GM23338 (cell line): Measurements from ENCODE around the gene RRBP1. TPM values are rescaled to one million over a fixed set of nuclear protein-coding genes. Genes with fewer than 3 reads are reported as not detected.

Experiments used
- ATAC-seq: fragments of 200-7000 bp; cut with Tn5 transposase; 3 replicates; pipeline ENCODE4 v1.9.1; 2020
- DNase-seq: peaks from one replicate; pipeline ENCODE4 v3.0.0-alpha.2; 2015; ENCODE audit warnings: low spot score
- H2AFZ ChIP-seq: fragments of 200-600 bp; sonication (generic); 2 replicates; pipeline ENCODE4 v1.8.0; 2016; ENCODE audit warnings: antibody characterized with exemption, mild to moderate bottlenecking, moderate library complexity
- H3F3A ChIP-seq: fragments of 200-600 bp; sonication (generic); replicated peaks from 2 replicates; pipeline ENCODE4 v1.8.0; 2017; ENCODE audit warnings: antibody characterized with exemption, mixed run types, low read depth
- H3K27ac ChIP-seq: fragments of 200-600 bp; sonication (generic); 2 replicates; pipeline ENCODE4 v1.6.1; 2016; ENCODE audit warnings: low read depth
- H3K27me3 ChIP-seq: fragments of 200-600 bp; sonication (generic); 2 replicates; pipeline ENCODE4 v1.8.0; 2016; ENCODE audit warnings: mild to moderate bottlenecking, mixed run types, moderate library complexity; ENCODE audit not compliant: insufficient read depth
- H3K36me3 ChIP-seq: fragments of 200-600 bp; sonication (generic); 2 replicates; pipeline ENCODE4 v1.8.0; 2016; ENCODE audit warnings: mild to moderate bottlenecking; ENCODE audit not compliant: insufficient read depth
- H3K4me1 ChIP-seq: fragments of 200-600 bp; sonication (generic); 2 replicates; pipeline ENCODE4 v1.8.0; 2016; ENCODE audit warnings: mild to moderate bottlenecking, moderate library complexity; ENCODE audit not compliant: insufficient read depth
- H3K4me2 ChIP-seq: fragments of 200-600 bp; sonication (generic); 2 replicates; pipeline ENCODE4 v1.7.1; 2017; ENCODE audit warnings: mixed run types
- H3K4me3 ChIP-seq: fragments of 200-600 bp; sonication (generic); 2 replicates; pipeline ENCODE4 v1.6.1; 2016; ENCODE audit warnings: mixed run types
- H3K79me2 ChIP-seq: fragments of 200-600 bp; sonication (generic); replicated peaks from 2 replicates; pipeline ENCODE4 v1.8.0; 2017; ENCODE audit warnings: mild to moderate bottlenecking; ENCODE audit not compliant: insufficient read depth
- H3K9me2 ChIP-seq: fragments of 200-600 bp; sonication (generic); 2 replicates; pipeline ENCODE4 v1.8.0; 2017; ENCODE audit not compliant: insufficient read depth
- H4K20me1 ChIP-seq: fragments of 200-600 bp; sonication (generic); replicated peaks from 2 replicates; pipeline ENCODE4 v1.8.0; 2017; ENCODE audit warnings: mild to moderate bottlenecking; ENCODE audit not compliant: insufficient read depth
- H3K27ac Mint-ChIP-seq: 2 replicates; pipeline ENCODE4 v1.8.0; 2020; ENCODE audit warnings: inconsistent platforms, mild to moderate bottlenecking, moderate library complexity, mixed read lengths
- H3K27me3 Mint-ChIP-seq: 3 replicates; pipeline ENCODE4 v1.8.0; 2022; ENCODE audit warnings: low read depth, mild to moderate bottlenecking, moderate library complexity, mixed read lengths, inconsistent platforms; ENCODE audit not compliant: insufficient read depth, poor library complexity
- H3K36me3 Mint-ChIP-seq: 3 replicates; pipeline ENCODE4 v1.8.0; 2021; ENCODE audit warnings: low read depth, mild to moderate bottlenecking, inconsistent platforms, moderate library complexity, mixed read lengths
- H3K4me1 Mint-ChIP-seq: 3 replicates; pipeline ENCODE4 v1.8.0; 2020; ENCODE audit warnings: mild to moderate bottlenecking, inconsistent platforms, mixed read lengths
- H3K4me3 Mint-ChIP-seq: 3 replicates; pipeline ENCODE4 v1.8.0; 2021; ENCODE audit warnings: moderate library complexity, mild to moderate bottlenecking, inconsistent platforms, mixed read lengths
- H3K9me3 Mint-ChIP-seq: 3 replicates; pipeline ENCODE4 v1.8.0; 2020; ENCODE audit warnings: moderate library complexity, mild to moderate bottlenecking, inconsistent platforms, mixed read lengths
- CREB1 ChIP-seq: fragments of 250-450 bp; sonication (Bioruptor Pico); IDR thresholded peaks from 2 replicates; pipeline ENCODE4 v1.5.0; 2020; ENCODE audit warnings: low read depth, mild to moderate bottlenecking, moderate library complexity
- CTCF ChIP-seq, 2 experiments: fragments of 200-600 bp in 1 of 2; sonication (generic) in 1 of 2; conservative IDR thresholded peaks; 2 replicates each; pipeline versions ENCODE4 v1.5.1 to v1.6.1; 2016 to 2017; ENCODE audit warnings: antibody characterized with exemption in 2 of 2, low read depth in 2 of 2, mild to moderate bottlenecking in 2 of 2, moderate library complexity in 1 of 2
- ETS1 ChIP-seq: IDR thresholded peaks from 2 replicates; pipeline ENCODE4 v1.6.1; 2016; ENCODE audit warnings: antibody characterized with exemption
- EZH2 ChIP-seq: fragments of 200-600 bp; sonication (generic); IDR thresholded peaks from one replicate; pipeline ENCODE4 v1.8.0; 2017; ENCODE audit warnings: antibody characterized with exemption, mild to moderate bottlenecking, low read depth; ENCODE audit not compliant: unreplicated experiment
- JUNB ChIP-seq: IDR thresholded peaks from one replicate; pipeline ENCODE4 v1.6.1; 2016; ENCODE audit warnings: antibody characterized with exemption; ENCODE audit not compliant: unreplicated experiment
- POLR2AphosphoS5 ChIP-seq: IDR thresholded peaks from 2 replicates; pipeline ENCODE4 v1.6.1; 2016; ENCODE audit warnings: antibody characterized with exemption, low read depth
- REST ChIP-seq: IDR thresholded peaks from one replicate; pipeline ENCODE4 v1.6.1; 2018; ENCODE audit warnings: antibody characterized with exemption; ENCODE audit not compliant: unreplicated experiment
- STAT1 ChIP-seq: IDR thresholded peaks from one replicate; pipeline ENCODE4 v1.6.1; 2016; ENCODE audit warnings: antibody characterized with exemption; ENCODE audit not compliant: unreplicated experiment
- ZNF114 ChIP-seq: fragments of 250-450 bp; sonication (Bioruptor Pico); IDR thresholded peaks from 2 replicates; pipeline ENCODE4 v1.5.0; 2020; ENCODE audit warnings: mild to moderate bottlenecking, moderate library complexity
- ZNF331 ChIP-seq: fragments of 250-450 bp; sonication (Bioruptor Pico); IDR thresholded peaks from 2 replicates; pipeline ENCODE4 v1.5.0; 2020; ENCODE audit warnings: low read depth, mild to moderate bottlenecking, moderate library complexity
- polyA plus RNA-seq: library from polyadenylated mRNA; unstranded; fragments of >200 nt; fragmentation: Nextera tagmentation; extraction: Ambion mirVana; gene quantifications from 2 replicates; pipeline ENCODE4 v1.2.1, GENCODE V29; 2016
- total RNA-seq: library from RNA; depleted of rRNA; stranded (reverse); fragments of >200 nt; shearing (Covaris generic); gene quantifications from 2 replicates; pipeline ENCODE4 v1.2.3, GENCODE V29; 2014

The RRBP1 gene
- total and polyA plus RNA-seq, 2 experiments from 2014 or later = 105 to 113 TPM

- Mint-ChIP-seq H3K9me3 (no peaks in the 10 kb centered on the region), H3K36me3 (no peaks in the 10 kb centered on the region; the same call in 2 of the 3 replicates), H3K27me3 (no peaks in the 10 kb centered on the region), H3K4me1 (peaks cover 14% of the 10 kb centered on the region; the same call in 2 of the 3 replicates), H3K4me3 (no peak overlapping the region), H3K27ac (no peak overlapping the region)
- Histone ChIP-seq H3K9me2 (no peaks in the 10 kb centered on the region), H3K4me2 (no peak overlapping the region), H3K27me3 (no peaks in the 10 kb centered on the region), H3F3A (no peaks in the 10 kb centered on the region), H3K4me1 (0 out of 2 replicates have a peak, but pooled peaks cover 11% of the 10 kb centered on the region), H2AFZ (no peak overlapping the region), H3K27ac (no peak overlapping the region), H4K20me1 (peaks cover 11% of the 10 kb centered on the region; the same call in 1 of the 2 replicates), H3K36me3 (no peaks in the 10 kb centered on the region), H3K4me3 (no peak overlapping the region), H3K79me2 (peaks cover 99% of the 10 kb centered on the region)
- DNase-seq = no peak
- ATAC-seq = no peak
- TF ChIP-seq REST (no peak), ETS1 (no peak), ZNF331 (CRISPR knock-in tag) (no peak), CTCF (conservative IDR thresholded peaks at IDR 0.05; ENCODE audit: low read depth in 2 of 2) (no peak), EZH2 (no peak), CREB1 (CRISPR knock-in tag) (no peak), POLR2AphosphoS5 (no peak), STAT1 (no peak), JUNB (no peak)
These were observed 94.9 kb downstream of the RRBP1 start for GRCh38 chr20:17587148-17587547.

GRCh38 chr20:17586250-17586649, 95.8 kb downstream of the RRBP1 start:
- ATAC-seq (no peak), DNase-seq (no peak)
- H2AFZ ChIP-seq = no peak overlapping the region
- H4K20me1 ChIP-seq = peaks cover 2% of the 10 kb centered on the region; the same call in 1 of the 2 replicates
- H3K4me2 ChIP-seq = no peak overlapping the region
- no peaks in the 10 kb centered on the region for H3K9me3 Mint-ChIP-seq
- H3K4me3 Mint-ChIP-seq = no peak overlapping the region
- 0 out of 2 replicates have a peak, but pooled peaks cover 11% of the 10 kb centered on the region for H3K4me1 ChIP-seq
- H3K4me3 ChIP-seq = no peak overlapping the region
- no peak overlapping the region for H3K27ac ChIP-seq
- no peaks in the 10 kb centered on the region for H3K27me3 ChIP-seq
- H3K36me3 ChIP-seq = no peaks in the 10 kb centered on the region
- H3K27me3 Mint-ChIP-seq = no peaks in the 10 kb centered on the region
- H3K9me2 ChIP-seq = no peaks in the 10 kb centered on the region; the same call in 1 of the 2 replicates
- H3F3A ChIP-seq = no peaks in the 10 kb centered on the region
- H3K36me3 Mint-ChIP-seq = no peaks in the 10 kb centered on the region
- H3K27ac Mint-ChIP-seq = no peak overlapping the region; the same call in 1 of the 2 replicates
- peaks cover 14% of the 10 kb centered on the region; the same call in 2 of the 3 replicates for H3K4me1 Mint-ChIP-seq
- H3K79me2 ChIP-seq = peaks cover 99% of the 10 kb centered on the region
- no peak for TF ChIP-seq CTCF (conservative IDR thresholded peaks at IDR 0.05; ENCODE audit: low read depth in 2 of 2)
- no peak for TF ChIP-seq CREB1 (CRISPR knock-in tag)
- no peak for TF ChIP-seq ZNF114 (CRISPR knock-in tag)
- TF ChIP-seq EZH2 = no peak
